IPS-15b (cell line): ENCODE results near the gene EQTN.

ENCODE experiments used
- H3K27me3 ChIP-seq: one replicate; pipeline ENCODE4 v1.6.1; 2013; ENCODE audit warnings: low read length; ENCODE audit not compliant: control insufficient read depth, insufficient read depth
- H3K36me3 ChIP-seq: one replicate; pipeline ENCODE4 v1.6.1; 2013; ENCODE audit warnings: low read length; ENCODE audit not compliant: control insufficient read depth, insufficient read depth
- H3K4me1 ChIP-seq: one replicate; pipeline ENCODE4 v1.6.1; 2013; ENCODE audit warnings: mild to moderate bottlenecking, low read length; ENCODE audit not compliant: control insufficient read depth, insufficient read depth
- H3K4me3 ChIP-seq: one replicate; pipeline ENCODE4 v1.5.1; 2013; ENCODE audit warnings: low read depth, low read length
- H3K9ac ChIP-seq: one replicate; pipeline ENCODE4 v1.6.1; 2013; ENCODE audit warnings: low read depth, mild to moderate bottlenecking, low read length
- H3K9me3 ChIP-seq: one replicate; pipeline ENCODE4 v1.6.1; 2013; ENCODE audit warnings: mild to moderate bottlenecking, low read length; ENCODE audit not compliant: control insufficient read depth, insufficient read depth

EQTN gene

GRCh38 chr9:27282269-27282668 is 14.7 kb downstream of the EQTN start:
- Histone ChIP-seq H3K36me3 (no peaks in the 10 kb centered on the region), H3K9ac (no peak overlapping the region), H3K4me3 (no peak overlapping the region), H3K9me3 (no peaks in the 10 kb centered on the region), H3K27me3 (no peaks in the 10 kb centered on the region), H3K4me1 (no peaks in the 10 kb centered on the region)

GRCh38 chr9:27280860-27281259 is 16.1 kb downstream of the EQTN start:
- H3K4me1 ChIP-seq, result peaks cover 3% of the 10 kb centered on the region
- no peak overlapping the region for H3K4me3 ChIP-seq
- H3K9me3 ChIP-seq, result no peaks in the 10 kb centered on the region

GRCh38 chr9:27280249-27280648 is 16.7 kb downstream of the EQTN start:
- peaks cover 3% of the 10 kb centered on the region for H3K4me1 ChIP-seq
- no peak overlapping the region for H3K9ac ChIP-seq
- H3K9me3 ChIP-seq, result no peaks in the 10 kb centered on the region
- no peaks in the 10 kb centered on the region for H3K36me3 ChIP-seq
- no peak overlapping the region for H3K4me3 ChIP-seq
- H3K27me3 ChIP-seq, result no peaks in the 10 kb centered on the region

More at GRCh38 chr9:27280860-27281259, 16.1 kb downstream of the EQTN start:
- Histone ChIP-seq H3K36me3 (no peaks in the 10 kb centered on the region), H3K9ac (no peak overlapping the region), H3K27me3 (no peaks in the 10 kb centered on the region)

- no peak overlapping the region for H3K9ac ChIP-seq
- H3K9me3 ChIP-seq, result no peaks in the 10 kb centered on the region
- no peaks in the 10 kb centered on the region for H3K27me3 ChIP-seq
- H3K4me3 ChIP-seq, result no peak overlapping the region
- H3K4me1 ChIP-seq, result peaks cover 3% of the 10 kb centered on the region
- H3K36me3 ChIP-seq, result no peaks in the 10 kb centered on the region
Observed at GRCh38 chr9:27279611-27280010, 17.3 kb downstream of the EQTN start.

- Histone ChIP-seq H3K27me3 (no peaks in the 10 kb centered on the region), H3K4me1 (peaks cover 3% of the 10 kb centered on the region), H3K9ac (no peak overlapping the region), H3K4me3 (no peak overlapping the region), H3K9me3 (no peaks in the 10 kb centered on the region), H3K36me3 (no peaks in the 10 kb centered on the region)
Observed at GRCh38 chr9:27278374-27278773, 18.6 kb downstream of the EQTN start.

GRCh38 chr9:27276193-27277030 is 20.5 kb downstream of the EQTN start:
- no peak overlapping the region for H3K9ac ChIP-seq
- H3K36me3 ChIP-seq, result no peaks in the 10 kb centered on the region
- no peak overlapping the region for H3K4me3 ChIP-seq
- H3K27me3 ChIP-seq, result no peaks in the 10 kb centered on the region
- peaks cover 3% of the 10 kb centered on the region for H3K4me1 ChIP-seq
- H3K9me3 ChIP-seq, result no peaks in the 10 kb centered on the region

- Histone ChIP-seq H3K9ac (no peak overlapping the region), H3K27me3 (no peaks in the 10 kb centered on the region), H3K4me3 (no peak overlapping the region), H3K4me1 (peaks cover 3% of the 10 kb centered on the region), H3K36me3 (no peaks in the 10 kb centered on the region), H3K9me3 (no peaks in the 10 kb centered on the region)
Observed at GRCh38 chr9:27273186-27273585, 23.8 kb downstream of the EQTN start.

GRCh38 chr9:27272103-27272502 is 24.8 kb downstream of the EQTN start:
- peaks cover 3% of the 10 kb centered on the region for H3K4me1 ChIP-seq
- no peaks in the 10 kb centered on the region for H3K27me3 ChIP-seq
- no peaks in the 10 kb centered on the region for H3K36me3 ChIP-seq
- H3K4me3 ChIP-seq, result no peak overlapping the region
- H3K9ac ChIP-seq, result no peak overlapping the region
- H3K9me3 ChIP-seq, result no peaks in the 10 kb centered on the region

- Histone ChIP-seq H3K27me3 (no peaks in the 10 kb centered on the region), H3K4me1 (peaks cover 6% of the 10 kb centered on the region), H3K36me3 (no peaks in the 10 kb centered on the region), H3K9ac (no peak overlapping the region), H3K4me3 (no peak overlapping the region), H3K9me3 (no peaks in the 10 kb centered on the region)
Observed at GRCh38 chr9:27261517-27262211, 35.3 kb downstream of the EQTN start.

GRCh38 chr9:27260789-27261516 is 36.0 kb downstream of the EQTN start:
- H3K9me3 ChIP-seq, result no peaks in the 10 kb centered on the region
- H3K27me3 ChIP-seq, result no peaks in the 10 kb centered on the region
- no peak overlapping the region for H3K4me3 ChIP-seq
- no peak overlapping the region for H3K9ac ChIP-seq
- no peaks in the 10 kb centered on the region for H3K36me3 ChIP-seq
- peaks cover 6% of the 10 kb centered on the region for H3K4me1 ChIP-seq

GRCh38 chr9:27258662-27259061 is 38.3 kb downstream of the EQTN start:
- Histone ChIP-seq H3K4me3 (no peak overlapping the region), H3K36me3 (no peaks in the 10 kb centered on the region), H3K9ac (no peak overlapping the region), H3K4me1 (peaks cover 6% of the 10 kb centered on the region), H3K9me3 (no peaks in the 10 kb centered on the region), H3K27me3 (no peaks in the 10 kb centered on the region)
